ENCODE data around the gene ATAD3B.

- peak in 3 of 6 experiments; percentile 16 to 30 (median 21) for TF ChIP-seq CTCF (IDR thresholded peaks at IDR 0.05)
- peak in 2 of 4 donors; percentile 62 to 68 for TF ChIP-seq POLR2A (IDR thresholded peaks at IDR 0.05)
Observed at GRCh38 chr1:1511533-1512285, 40.1 kb downstream of the ATAD3B start, which contains the start of gene ATAD3A.

All from esophagus squamous epithelium (tissue), 4 donors.